Astrocyte (in vitro differentiated cells and primary cell): ENCODE results near the gene DCTPP1.

Experiments used
- EZH2 ChIP-seq: IDR thresholded peaks from 2 replicates; pipeline ENCODE4 v1.6.1; 2012; ENCODE audit warnings: mild to moderate bottlenecking, low read length, inconsistent platforms; ENCODE audit not compliant: insufficient read depth
- TF ChIP-seq, protein P1 (sequence below): IDR thresholded peaks from 2 replicates; pipeline ENCODE4 v1.5.1; 2011; ENCODE audit warnings: low read depth, mild to moderate bottlenecking, inconsistent platforms, low read length, moderate library complexity; ENCODE audit not compliant: insufficient read depth

DNA sequence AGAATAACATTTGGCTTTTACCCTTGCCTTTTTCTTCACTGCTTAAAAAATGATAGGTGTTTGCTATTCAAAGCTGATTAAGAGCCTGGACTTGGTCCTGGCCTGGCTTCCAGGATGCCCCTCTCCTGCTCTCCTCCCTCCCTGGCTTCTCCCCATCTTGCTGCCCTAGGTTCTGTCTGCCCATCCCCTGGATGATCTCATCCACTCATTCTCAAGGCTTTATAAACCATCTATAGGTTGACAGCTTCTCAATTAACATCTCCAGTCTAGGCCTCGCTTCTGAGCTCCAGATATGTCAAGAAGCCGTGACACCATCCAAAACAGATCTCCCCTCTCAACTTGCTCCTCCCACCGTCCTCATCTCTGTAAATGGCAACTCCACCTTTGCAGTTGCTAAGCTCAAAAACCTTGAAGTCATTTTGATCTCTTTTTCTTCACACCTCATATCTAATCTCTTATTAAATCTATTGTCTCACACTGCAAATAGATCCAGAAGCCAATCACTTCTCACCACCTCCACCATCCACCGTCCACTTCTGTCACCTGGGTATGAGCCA lies 13.7 kb downstream of the DCTPP1 start:
- TF ChIP-seq, protein P1, sequence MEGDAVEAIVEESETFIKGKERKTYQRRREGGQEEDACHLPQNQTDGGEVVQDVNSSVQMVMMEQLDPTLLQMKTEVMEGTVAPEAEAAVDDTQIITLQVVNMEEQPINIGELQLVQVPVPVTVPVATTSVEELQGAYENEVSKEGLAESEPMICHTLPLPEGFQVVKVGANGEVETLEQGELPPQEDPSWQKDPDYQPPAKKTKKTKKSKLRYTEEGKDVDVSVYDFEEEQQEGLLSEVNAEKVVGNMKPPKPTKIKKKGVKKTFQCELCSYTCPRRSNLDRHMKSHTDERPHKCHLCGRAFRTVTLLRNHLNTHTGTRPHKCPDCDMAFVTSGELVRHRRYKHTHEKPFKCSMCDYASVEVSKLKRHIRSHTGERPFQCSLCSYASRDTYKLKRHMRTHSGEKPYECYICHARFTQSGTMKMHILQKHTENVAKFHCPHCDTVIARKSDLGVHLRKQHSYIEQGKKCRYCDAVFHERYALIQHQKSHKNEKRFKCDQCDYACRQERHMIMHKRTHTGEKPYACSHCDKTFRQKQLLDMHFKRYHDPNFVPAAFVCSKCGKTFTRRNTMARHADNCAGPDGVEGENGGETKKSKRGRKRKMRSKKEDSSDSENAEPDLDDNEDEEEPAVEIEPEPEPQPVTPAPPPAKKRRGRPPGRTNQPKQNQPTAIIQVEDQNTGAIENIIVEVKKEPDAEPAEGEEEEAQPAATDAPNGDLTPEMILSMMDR = no peak
- no peak for TF ChIP-seq EZH2
